Retinal pigment epithelial cell (primary cell): ENCODE results near the gene RFFL.
"Not testable (repeated sequence)": the region's sequence is repeated elsewhere in the genome, so short reads cannot be mapped to it uniquely, and the experiment has no call there.

Experiments used
- DNase-seq: peaks from one replicate; pipeline ENCODE4 v3.0.0-alpha.2; 2010; ENCODE audit warnings: low read depth
- H3K4me3 ChIP-seq: 2 replicates; pipeline ENCODE4 v1.5.1; 2011; ENCODE audit warnings: mild to moderate bottlenecking, low read length, control low read depth, moderate library complexity
- TF ChIP-seq, protein P1 (sequence below): conservative IDR thresholded peaks from 2 replicates; pipeline ENCODE4 v1.5.1; 2011; ENCODE audit warnings: low read depth, low read length, control low read depth, inconsistent platforms

Gene RFFL

DNA sequence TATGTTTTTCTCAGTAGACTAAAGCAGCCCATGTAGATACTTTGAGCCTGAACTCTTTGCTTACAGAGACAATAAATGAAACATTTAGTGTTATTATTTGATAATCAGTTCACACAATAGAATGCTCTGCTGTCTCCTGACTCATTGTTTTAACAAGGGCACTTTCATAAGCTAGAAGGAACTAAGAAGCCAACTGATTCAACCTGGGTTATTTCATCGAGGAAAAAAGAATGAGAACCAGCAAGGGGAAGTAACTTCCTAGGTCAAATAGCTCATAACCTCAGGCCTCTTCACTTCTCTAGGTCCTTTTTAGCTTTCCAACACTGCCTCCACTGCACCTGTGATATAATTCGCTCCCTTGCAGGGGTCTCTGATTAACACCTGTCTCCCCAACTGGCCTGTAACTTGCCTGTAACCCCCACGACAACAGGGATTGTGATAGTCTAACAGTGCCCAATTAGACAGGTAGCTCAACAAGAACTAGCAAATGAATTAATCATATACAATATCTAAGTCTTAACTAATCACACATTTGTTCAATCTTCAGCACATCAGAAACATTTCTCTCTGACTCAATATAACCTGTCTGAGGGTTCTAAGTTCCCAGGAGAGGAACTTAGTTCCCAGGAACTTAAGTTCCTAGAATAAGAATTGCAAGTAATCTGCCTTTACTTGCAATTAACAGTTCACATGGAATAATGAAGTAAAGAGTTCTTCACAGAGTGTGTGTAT lies 34.8 kb downstream of the RFFL start:
- H3K4me3 ChIP-seq, result no peak overlapping the region
- no peak for DNase-seq
- TF ChIP-seq, protein P1, sequence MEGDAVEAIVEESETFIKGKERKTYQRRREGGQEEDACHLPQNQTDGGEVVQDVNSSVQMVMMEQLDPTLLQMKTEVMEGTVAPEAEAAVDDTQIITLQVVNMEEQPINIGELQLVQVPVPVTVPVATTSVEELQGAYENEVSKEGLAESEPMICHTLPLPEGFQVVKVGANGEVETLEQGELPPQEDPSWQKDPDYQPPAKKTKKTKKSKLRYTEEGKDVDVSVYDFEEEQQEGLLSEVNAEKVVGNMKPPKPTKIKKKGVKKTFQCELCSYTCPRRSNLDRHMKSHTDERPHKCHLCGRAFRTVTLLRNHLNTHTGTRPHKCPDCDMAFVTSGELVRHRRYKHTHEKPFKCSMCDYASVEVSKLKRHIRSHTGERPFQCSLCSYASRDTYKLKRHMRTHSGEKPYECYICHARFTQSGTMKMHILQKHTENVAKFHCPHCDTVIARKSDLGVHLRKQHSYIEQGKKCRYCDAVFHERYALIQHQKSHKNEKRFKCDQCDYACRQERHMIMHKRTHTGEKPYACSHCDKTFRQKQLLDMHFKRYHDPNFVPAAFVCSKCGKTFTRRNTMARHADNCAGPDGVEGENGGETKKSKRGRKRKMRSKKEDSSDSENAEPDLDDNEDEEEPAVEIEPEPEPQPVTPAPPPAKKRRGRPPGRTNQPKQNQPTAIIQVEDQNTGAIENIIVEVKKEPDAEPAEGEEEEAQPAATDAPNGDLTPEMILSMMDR, result no peak

DNA sequence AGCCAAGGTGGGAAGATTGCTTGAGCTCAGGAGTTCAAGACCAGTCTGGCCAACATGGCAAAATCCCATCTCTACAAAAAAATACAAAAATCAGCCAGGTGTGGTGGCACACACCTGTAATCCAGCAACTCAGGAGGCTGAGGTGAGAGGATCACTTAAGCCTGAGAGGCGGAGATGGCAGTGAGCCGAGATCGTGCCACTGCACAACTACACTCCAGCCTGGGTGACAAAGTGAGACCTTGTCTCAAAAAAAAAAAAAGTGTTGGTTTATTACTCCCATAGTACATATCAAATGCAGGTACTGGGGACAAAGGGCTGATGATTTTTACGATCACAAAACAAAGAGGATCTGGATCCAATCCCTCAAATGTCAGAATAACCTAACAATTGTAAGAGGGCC lies 35.4 kb downstream of the RFFL start:
- not testable (repeated sequence) for H3K4me3 ChIP-seq, DNase-seq

DNA sequence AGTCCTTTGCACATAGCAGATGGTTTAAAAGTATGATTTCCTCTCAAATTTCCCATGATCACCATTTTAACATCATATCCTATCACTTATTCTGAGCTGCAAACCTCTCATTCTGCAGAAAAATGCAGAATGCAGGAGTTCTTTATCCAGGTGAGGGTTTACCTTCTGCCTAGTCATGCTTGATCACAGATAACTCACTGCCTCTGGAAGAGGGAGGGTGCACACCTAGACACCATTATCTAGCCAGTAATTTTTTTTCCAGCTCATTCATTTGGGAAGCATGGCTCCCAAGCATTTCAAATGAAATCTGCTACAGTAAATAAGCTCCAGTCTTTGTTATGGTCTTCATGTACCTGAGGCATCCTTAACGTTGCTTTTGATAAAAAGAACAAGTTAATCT lies 38.0 kb downstream of the RFFL start:
- H3K4me3 ChIP-seq, result no peak overlapping the region
- no peak for DNase-seq
- TF ChIP-seq, protein P1, result no peak

DNA sequence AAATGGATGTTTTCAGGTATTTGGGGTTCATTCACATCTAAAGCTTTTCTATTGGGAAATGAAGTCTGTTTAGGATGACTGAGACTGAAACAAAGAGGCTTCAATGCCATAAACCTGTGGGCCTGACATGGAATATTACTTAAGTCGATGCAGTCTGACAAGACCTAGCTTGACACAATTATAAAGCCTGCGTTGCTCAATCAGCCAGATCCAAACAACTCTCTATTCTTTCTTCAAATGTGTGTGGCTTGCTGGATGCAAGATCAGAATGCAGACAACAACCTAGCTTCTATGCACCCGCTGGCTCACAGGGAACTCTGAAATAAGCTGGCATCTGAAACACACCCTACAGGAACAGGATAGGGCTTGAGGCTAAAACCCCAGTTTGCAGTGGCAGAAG lies 40.0 kb downstream of the RFFL start:
- DNase-seq, result no peak
- no peak overlapping the region for H3K4me3 ChIP-seq
- TF ChIP-seq, protein P1, result no peak

DNA sequence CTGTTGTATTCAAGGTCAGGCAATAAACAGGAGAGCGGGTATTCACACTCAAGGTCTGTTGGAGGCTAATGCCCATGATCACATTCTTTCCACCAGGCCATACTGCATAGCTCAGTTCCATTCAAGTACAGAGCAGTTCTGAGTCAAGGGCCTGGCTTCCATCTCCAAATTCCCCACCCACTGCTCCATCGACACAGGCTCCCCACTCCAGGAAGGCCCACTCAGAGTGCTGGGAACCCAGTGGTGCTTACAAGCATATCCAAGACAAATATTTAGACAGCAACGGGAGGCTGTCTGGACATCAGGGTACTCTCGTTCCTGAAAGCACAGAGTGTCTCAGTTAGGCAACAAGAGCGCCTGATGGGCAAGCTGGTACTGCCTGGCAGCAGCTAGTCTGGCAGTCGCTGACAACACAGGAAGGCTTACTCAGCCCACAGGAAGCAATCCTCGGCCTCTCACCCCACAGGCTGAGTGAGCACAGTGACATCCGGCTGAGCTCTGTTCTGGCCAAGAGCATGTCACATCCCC lies 40.9 kb downstream of the RFFL start:
- no peak overlapping the region for H3K4me3 ChIP-seq
- TF ChIP-seq, protein P1, result peak; percentile 44
- DNase-seq, result peak; percentile 99

DNA sequence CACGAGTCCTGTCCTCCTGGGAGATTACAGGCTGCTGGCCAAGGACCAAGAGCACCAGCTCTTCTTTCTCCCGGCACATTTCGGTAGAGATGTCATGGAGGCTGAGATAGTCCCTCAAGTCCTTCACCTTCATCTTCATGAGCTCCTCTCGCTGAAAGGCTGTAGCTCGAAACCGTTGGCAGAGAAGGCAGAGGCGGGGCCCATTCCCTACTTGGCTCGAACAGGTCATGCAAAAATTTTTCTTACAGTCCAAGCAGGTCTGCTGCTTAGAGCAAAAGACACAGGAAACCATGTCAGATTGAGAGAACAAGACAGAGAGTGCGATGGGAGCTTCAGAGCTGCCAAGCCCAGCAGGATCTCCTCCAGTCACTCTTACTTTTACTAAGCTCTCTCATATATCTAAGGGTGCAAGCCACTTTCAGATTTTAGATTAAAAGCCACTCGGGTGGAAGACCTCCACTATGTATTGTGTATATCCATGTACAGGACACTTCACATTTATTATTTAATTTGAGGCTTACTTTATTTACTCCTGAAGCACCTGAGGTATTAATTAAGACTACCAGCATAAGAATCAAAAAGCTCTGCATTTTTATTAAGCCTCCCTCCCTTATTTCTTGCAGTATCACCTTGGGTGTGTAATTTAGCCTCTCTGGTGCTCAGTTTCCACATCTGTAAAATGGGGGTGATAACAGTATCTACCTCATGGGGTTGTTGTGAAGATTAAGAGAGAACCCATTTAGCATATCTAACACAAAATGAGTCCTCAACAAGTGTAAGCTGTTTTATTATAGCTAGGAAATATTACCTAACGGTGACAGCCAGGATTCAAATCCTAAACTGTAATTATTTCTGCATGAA lies 41.8 kb downstream of the RFFL start:
- no peak overlapping the region for H3K4me3 ChIP-seq
- TF ChIP-seq, protein P1, result no peak
- DNase-seq, result no peak

DNA sequence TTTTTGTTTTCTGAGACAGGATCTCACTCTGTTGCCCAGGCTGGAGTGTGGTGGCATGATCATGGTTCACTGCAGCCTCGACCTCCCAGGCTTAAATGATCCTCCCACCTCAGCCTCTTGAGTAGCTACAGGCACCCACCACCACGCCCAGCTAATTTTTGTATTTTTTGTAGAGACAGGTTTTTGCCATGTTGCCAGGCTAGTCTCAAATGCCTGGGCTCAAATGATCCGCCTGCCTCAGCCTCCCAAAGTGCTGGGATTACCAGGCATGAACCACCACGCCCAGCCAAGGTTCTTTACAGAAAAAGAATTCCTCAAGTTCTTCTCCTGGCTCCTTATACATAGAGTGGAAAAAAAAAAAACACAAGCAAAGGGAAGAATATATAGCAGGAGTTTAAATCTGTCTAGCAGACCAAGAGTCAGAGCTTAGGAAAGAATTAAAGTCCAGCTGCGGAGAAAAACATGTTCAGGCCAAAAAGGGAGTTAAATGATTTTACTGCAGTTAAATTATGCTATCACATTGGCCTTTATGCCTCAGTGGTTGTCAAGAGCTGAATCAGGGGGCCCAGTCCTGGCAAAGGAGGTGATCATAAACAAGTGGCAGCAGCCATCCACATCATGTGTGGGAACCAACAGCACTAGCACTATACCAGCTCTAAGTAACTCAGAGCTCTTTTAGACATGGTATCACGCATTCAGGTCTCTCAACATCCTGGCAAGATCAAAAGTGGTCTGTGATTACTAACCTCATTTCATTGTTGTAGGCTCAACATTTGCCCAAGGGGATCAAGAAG lies 43.9 kb downstream of the RFFL start:
- TF ChIP-seq, protein P1, result no peak
- H3K4me3 ChIP-seq, result no peak overlapping the region
- DNase-seq, result no peak
